Measurements from ENCODE around the gene PHF21A.
"Not testable (repeated sequence)": the region's sequence is repeated elsewhere in the genome, so short reads cannot be mapped to it uniquely, and the experiment has no call there.

The PHF21A gene

DNA sequence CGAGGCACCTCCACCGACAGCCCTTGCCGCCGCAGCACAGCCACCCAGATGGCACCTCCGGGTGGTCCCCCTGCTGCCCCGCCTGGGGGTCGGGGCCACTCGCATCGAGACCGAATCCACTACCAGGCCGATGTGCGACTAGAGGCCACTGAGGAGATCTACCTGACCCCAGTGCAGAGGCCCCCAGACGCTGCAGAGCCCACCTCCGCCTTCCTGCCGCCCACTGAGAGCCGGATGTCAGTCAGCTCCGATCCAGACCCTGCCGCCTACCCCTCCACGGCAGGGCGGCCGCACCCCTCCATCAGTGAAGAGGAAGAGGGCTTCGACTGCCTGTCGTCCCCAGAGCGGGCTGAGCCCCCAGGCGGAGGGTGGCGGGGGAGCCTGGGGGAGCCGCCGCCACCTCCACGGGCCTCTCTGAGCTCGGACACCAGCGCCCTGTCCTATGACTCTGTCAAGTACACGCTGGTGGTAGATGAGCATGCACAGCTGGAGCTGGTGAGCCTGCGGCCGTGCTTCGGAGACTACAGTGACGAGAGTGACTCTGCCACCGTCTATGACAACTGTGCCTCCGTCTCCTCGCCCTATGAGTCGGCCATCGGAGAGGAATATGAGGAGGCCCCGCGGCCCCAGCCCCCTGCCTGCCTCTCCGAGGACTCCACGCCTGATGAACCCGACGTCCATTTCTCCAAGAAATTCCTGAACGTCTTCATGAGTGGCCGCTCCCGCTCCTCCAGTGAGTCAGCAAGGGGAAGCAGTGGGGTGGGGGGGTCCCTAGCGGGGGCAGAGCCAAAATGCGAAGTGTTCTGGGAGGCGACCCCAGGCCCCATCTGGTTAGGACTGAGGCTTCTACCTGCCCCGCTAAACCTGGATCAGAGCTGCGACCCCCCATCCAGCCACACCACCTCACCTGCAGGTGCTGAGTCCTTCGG lies 218.5 kb downstream of the PHF21A start:
- no peak for DNase-seq (ENCODE audit: low read depth)

DNA sequence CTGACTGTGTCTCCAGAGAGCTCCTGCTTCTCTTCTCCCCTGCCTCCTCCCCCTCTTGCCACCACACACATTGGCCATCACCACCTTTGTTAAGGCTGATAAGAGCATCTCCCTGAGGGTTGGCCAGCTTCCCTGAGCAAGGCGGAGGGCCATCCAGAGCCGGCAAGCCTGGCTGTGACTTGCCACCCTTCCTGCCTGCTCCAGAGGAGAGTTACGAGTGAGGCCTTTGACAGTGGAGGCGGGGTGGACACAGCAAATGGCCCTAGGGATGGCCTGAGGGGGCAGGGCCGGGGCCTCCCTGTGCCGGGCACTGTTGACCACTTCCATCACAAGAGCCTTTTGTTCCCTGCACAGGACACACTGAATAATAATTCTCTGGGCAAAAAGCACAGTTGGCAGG lies 219.6 kb downstream of the PHF21A start:
- DNase-seq (ENCODE audit: low read depth) = no peak

- no peak for DNase-seq (ENCODE audit: low read depth)
Observed at GRCh38 chr11:45900916-45901617, 220.2 kb downstream of the PHF21A start.

DNA sequence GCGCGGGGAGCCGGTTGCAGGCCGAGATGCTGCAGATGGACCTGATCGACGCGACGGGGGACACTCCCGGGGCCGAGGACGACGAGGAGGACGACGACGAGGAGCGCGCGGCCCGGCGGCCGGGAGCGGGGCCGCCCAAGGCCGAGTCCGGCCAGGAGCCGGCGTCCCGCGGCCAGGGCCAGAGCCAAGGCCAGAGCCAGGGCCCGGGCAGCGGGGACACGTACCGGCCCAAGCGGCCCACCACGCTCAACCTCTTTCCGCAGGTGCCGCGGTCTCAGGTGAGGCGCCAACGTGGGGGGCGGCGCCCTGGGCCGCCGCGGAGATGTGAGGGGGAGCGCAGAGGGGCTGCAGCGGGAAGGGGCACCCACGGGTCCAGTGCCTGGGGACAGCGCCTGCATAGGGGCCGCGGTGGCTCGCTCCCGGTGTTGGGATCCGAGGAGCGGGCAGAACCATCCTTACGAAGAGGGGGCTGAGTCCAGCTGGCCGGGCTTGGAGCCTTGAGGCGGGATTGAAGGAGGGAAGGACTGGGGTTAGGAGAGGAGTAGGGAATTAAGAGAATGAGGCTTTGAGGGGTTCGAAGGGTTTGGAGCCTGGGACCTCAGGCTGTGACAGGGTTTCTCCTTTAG lies 221.0 kb downstream of the PHF21A start:
- not testable (repeated sequence) for DNase-seq (ENCODE audit: low read depth)

GRCh38 chr11:45899448-45900174 lies 221.6 kb downstream of the PHF21A start:
- DNase-seq (ENCODE audit: low read depth) = peak; percentile 27

GRCh38 chr11:45899086-45899447 lies 222.2 kb downstream of the PHF21A start:
- DNase-seq (ENCODE audit: low read depth) = no peak

DNA sequence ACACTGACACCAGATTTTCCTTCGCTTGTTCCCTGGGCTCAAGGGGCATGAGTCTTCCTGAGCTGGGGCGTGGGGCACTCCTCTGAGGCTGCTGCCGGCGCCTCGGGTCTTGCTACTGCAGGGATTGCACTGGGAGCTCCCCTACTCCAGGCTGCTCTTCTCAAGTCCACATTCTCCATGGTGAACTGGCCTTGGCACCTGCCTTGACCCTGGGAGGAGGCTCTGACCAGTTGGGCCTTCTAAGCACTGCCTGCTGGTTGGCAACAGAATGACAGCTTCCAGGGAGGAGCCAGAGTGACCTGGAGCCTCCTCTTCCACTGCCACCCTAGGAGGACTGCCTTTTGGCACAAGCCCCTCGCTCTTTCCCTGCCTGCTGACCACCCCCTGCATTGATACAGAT lies 223.7 kb downstream of the PHF21A start:
- DNase-seq (ENCODE audit: low read depth) = no peak

DNA sequence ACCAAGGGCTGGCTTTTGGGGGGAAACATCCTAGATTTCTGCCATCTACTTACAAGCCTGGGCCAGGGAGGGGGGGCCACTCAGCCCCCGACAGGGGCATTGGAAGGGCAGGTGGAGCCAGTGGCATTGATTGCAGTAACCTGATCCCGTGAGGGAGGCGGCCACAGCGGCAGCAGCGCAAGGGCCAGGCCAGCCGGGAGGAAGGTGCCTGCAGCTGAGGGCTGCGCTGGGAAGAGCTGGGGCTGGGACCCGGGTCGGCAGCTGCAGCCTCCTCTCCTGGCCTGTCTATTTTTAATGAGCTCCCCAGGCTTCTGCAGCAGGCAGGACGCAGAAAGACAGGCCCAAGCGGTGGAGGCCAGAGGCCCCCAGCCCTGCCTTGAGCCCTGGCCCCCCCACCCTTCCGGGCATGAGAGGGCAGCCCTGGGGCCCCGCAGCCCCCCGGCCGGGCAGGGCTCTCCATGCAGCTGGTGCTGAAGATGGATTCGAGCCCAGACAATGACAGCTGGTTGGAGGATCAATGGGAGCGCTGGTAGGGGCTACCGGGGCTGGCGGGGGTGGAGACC lies 224.8 kb downstream of the PHF21A start:
- no peak for DNase-seq (ENCODE audit: low read depth)

GRCh38 chr11:45895553-45896259 lies 225.5 kb downstream of the PHF21A start:
- DNase-seq (ENCODE audit: low read depth) = no peak

DNA sequence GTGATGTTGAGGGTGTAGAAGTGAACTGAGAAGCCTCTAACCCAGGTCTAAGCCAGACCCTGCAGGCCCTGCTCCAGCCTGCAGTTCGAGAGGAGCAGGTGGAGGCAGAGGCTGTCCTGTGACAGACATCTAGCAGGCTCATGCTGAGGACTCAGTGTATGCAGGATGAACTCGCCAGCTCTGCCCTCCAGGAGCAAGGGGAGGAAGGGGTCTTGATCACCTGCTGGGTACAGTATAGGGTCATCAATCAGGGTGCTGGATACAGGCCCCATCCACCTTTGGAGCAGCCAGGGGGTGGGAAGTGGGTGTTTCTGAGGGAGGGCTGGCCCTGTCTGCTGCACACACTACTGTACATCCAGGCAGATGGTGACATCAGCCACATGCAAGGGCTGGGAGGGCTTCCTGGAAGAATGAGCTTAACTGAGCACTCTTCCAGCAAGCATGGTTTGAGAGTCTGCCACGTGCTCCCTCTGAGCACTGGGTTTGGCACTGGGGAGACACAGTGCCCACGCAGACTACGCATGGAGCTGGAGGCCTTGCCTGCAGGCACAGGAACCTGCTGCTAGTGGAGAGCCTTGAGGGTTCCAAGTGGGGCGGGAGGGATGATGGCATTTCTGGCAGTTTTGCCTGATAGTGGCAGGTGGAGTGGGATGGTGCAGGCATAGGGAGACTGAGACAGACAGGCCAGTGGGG lies 226.6 kb downstream of the PHF21A start:
- DNase-seq (ENCODE audit: low read depth) = no peak

GRCh38 chr11:45892856-45893255 lies 228.4 kb downstream of the PHF21A start:
- no peak for DNase-seq (ENCODE audit: low read depth)

DNA sequence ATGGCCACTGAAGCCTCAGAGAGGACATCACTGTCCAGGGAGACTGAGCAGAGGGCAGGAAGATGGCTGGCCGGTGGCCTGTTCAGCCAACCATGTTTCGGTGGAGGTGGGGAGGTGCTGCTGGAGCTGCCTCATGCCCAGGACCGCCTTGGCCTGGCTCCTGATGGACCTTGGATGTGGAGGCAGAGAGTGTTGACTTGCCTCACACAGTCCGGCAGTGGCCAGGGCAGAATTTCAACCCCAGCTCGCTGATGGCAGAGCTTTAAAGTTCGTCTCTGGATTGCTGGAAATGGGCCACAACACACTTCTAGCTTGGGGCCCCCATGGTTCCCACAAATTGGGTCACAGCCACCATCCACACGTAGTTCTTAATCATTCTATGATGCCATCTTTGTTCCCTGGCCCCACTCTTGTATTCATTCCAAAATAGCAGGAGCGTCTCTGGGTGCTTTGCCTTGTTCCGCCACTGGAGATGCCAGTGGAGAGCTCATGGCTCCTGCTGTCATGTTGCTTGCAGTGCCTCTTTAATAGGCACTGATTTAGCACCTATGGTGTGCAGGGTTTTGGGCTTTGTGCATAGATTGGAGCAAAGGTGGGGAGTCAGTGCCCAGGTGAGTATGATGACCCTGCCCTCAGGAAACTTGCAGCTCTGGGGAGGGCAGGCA lies 230.2 kb downstream of the PHF21A start:
- DNase-seq (ENCODE audit: low read depth) = no peak

GRCh38 chr11:45889966-45890365 lies 231.3 kb downstream of the PHF21A start:
- DNase-seq (ENCODE audit: low read depth) = no peak

DNA sequence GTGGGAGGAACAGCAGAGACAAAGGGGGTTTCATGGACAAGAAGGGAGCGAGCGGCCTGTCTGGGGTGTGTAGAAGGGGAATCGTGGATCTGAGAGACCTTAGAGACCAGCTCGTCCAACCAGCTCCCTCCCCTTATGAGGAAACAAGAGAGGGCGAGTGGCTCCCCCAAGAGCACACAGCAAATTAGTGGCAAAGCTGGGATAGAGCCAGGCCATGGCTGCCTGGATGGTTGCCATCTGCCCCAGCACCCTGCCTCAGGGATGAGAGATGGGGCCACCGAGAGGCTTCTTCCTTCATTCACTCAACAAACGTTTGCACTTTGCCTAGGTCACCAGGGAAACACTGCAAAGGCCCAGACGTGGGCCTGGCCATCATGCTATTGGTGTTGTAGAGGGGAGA lies 231.7 kb downstream of the PHF21A start:
- no peak for DNase-seq (ENCODE audit: low read depth)

DNA sequence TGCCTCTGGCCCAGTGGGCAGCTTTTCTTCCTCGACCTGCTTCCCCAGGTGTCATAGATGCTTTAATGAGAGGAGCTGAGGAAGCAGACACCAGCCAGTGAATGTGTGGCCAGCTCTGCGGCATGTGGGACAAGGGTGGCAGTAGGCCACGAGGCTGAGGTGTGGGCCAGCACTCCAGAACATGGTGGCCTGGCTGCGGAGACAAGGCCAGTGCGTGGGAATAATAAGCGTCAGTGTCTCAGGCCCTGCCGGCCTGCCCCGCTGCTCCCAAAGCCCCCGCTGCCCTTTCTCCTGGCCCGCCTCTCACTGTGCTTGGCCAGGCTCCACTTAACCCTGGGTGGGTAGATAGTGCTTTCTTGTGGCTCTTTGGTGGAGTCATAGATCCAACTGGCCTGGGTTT lies 233.7 kb downstream of the PHF21A start:
- DNase-seq (ENCODE audit: low read depth) = no peak

DNA sequence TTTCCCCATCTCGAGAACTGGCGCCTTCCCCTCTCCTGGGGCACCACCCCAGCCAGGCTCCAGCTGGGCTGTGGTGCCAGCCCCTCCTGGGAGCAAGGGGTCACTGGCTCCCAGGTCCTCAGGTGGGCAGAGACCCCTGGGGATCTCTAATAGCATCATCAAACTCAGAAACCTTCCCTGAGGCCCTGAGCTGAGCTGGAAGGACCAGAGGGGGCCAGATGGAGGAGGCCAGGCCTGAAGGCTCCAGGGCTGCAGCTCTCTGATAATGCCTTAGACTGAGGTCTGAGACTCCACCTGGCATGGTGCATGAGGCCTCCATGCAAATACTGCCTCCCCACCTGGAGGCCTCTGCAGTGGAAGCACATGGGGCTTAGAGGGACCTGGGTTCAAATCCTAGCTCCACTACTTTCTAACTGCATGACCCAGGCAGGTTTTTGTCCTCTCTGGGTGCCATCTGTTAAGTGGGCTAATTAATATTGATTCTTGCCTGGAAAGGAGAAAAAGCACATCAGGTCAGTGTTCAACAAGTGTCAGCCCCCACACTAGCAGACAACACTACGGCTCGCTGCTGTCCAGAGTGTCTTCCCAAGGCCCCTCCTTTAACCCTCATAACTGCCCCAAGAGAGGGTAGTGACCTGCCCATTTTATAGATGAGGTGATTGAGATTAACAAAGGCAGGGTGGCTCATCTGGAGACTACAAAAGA lies 234.3 kb downstream of the PHF21A start:
- no peak for DNase-seq (ENCODE audit: low read depth)

DNA sequence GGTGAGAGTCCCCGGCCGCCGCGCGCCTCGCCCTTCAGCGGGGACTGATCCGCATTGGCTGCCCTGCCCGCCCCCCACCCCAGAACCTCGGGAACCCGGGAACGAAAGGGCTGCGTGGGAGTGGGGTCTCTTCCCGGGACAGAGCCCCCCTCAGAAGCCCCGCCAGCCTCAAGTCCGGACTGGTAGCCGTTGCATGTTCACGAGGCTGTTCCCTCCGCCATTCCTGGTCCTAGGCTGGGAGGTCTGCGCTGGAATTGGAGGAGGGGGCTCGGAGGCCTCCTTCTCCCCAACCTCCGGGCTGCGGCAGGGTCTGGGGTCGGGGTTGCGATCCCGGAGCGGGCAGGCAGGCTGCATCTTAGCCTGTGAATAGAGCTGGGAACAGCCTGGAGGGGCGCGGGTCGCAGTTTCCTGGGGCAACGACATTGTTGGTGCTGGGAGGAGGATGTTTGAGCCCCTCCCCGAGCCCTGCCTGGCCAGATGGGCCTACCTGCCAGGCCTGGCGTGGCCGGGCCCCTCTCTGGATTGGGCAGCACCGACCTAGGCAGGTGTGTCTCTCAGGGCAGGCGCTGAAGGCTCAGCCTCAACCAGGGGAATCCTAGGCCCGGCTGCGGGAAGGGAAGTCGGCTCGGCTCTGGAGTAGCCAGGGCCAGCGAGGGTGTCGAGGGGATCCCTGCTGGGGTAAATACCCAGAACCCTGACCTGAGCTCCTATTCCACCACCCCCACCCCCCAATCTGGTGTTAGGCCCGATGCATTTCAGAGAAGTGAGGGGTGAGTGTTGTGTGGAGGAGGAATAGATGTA lies 235.1 kb downstream of the PHF21A start:
- no peak for DNase-seq (ENCODE audit: low read depth)

DNA sequence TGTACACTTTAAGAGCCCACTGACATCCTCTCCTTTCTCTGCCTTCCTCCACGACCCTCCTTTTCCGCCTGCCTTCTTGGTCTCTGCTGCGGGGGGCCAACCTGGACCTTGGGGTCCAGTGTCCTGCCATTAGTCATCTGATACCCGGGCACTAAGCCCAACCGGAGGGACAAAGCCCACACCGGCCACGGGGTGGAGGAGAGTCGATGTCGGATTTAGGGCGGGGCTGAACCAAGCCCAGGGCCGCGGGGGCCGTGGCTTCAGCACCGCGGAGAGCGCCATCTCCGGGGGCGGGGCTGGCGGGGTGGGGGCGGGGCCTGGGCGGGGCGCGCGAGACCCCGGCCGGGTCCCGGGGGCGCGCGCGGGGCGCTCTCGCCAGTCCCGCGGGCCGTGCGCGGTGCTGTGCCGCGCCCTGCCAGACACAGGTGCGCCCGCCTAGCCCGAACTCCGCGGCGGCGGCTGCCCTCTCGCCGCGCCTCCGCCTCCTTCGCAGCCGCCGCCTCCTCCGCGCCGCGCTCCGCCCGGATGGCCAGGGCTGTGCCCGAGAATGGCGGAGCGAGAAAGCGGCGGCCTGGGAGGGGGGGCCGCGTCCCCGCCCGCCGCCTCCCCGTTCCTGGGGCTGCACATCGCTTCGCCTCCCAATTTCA lies 235.9 kb downstream of the PHF21A start, which contains the start of gene MAPK8IP1:
Gene MAPK8IP1 (plus strand): TSS at position 378 of the 647 bp plus-strand sequence. CDS start 170 bp downstream, at position 548.
- no peak for DNase-seq (ENCODE audit: low read depth)

Measured in GM04503 (cell line).